Liver (tissue), 3 donors: Measurements from ENCODE around the gene NCF1.
"Not testable (repeated sequence)": the region's sequence is repeated elsewhere in the genome, so short reads cannot be mapped to it uniquely, and the experiment has no call there.

Experiments
- CTCF ChIP-seq: fragments of 150-350 bp; IDR thresholded peaks from 2 replicates; pipeline ENCODE4 v1.5.1; 2017; ENCODE audit warnings: improper control_type of control experiment, low read depth, low read length; ENCODE audit not compliant: missing input control
- RAD21 ChIP-seq, 2 donors: IDR thresholded peaks; 2 replicates each; pipeline ENCODE4 v1.6.1; 2016; ENCODE audit warnings: antibody characterized with exemption in 2 of 2, mild to moderate bottlenecking in 2 of 2
- ZBTB33 ChIP-seq: IDR thresholded peaks from 2 replicates; pipeline ENCODE4 v1.6.1; 2016; ENCODE audit warnings: antibody characterized with exemption
- donor health status: healthy.
- donor health status: healthy.

GRCh38 chr7:74821259-74821658 is 47.4 kb downstream of the NCF1 start:
- TF ChIP-seq RAD21 (IDR thresholded peaks at IDR 0.05); CTCF; ZBTB33: not testable (repeated sequence)
